Measurements from ENCODE around the gene OSBPL7.

The OSBPL7 gene

DNA sequence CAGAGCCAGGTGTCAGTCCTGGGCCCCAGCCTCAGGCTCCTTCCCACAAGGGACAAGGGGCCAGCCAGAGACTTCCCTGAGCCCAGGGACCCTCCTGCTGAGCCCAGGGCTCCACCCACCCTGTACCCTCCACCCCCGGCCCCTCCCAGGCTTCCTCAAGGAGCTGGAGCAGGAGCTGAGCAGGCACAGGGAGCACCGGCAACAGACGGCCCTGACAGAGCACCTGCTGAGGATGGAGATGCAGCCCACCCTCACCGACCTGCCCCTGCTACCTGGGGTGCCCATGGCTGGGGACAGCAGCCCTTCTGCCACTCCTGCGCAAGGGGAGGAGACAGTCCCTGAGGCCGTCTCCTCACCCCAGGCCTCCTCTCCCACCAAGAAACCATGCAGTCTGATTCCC is 15.0 kb upstream of the OSBPL7 start:
- DNase-seq (ENCODE audit: insufficient read length, low spot score) (no peak), FAIRE-seq (no peak)

DNA sequence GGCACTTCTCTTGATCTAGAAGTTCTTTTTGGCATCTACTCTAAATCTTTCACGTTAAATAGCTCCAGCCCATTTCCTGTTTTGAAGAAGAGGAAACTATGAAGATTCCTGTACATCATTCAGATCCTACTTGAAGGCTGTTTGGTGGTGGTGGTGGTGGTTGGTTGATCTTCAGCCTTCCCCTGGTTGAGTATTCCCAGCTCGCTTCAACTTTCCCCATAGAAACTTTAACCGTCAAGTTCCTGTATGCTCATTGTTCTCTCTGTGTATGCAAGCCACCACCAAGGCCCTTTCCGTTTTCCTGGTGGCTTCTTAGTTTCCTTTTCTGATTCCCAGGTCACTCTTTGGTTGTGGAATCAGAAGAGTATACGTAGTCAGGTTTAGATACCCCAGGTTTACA is 13.2 kb upstream of the OSBPL7 start:
- FAIRE-seq (no peak), DNase-seq (ENCODE audit: insufficient read length, low spot score) (no peak)
- TF ChIP-seq, protein P1, sequence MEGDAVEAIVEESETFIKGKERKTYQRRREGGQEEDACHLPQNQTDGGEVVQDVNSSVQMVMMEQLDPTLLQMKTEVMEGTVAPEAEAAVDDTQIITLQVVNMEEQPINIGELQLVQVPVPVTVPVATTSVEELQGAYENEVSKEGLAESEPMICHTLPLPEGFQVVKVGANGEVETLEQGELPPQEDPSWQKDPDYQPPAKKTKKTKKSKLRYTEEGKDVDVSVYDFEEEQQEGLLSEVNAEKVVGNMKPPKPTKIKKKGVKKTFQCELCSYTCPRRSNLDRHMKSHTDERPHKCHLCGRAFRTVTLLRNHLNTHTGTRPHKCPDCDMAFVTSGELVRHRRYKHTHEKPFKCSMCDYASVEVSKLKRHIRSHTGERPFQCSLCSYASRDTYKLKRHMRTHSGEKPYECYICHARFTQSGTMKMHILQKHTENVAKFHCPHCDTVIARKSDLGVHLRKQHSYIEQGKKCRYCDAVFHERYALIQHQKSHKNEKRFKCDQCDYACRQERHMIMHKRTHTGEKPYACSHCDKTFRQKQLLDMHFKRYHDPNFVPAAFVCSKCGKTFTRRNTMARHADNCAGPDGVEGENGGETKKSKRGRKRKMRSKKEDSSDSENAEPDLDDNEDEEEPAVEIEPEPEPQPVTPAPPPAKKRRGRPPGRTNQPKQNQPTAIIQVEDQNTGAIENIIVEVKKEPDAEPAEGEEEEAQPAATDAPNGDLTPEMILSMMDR (IDR thresholded peaks at IDR 0.05; ENCODE audit: insufficient read depth, missing control alignments): no peak

More for the DNA sequence above, 15.0 kb upstream of the OSBPL7 start:
- TF ChIP-seq, protein P1 (IDR thresholded peaks at IDR 0.05; ENCODE audit: insufficient read depth, missing control alignments): no peak

DNA sequence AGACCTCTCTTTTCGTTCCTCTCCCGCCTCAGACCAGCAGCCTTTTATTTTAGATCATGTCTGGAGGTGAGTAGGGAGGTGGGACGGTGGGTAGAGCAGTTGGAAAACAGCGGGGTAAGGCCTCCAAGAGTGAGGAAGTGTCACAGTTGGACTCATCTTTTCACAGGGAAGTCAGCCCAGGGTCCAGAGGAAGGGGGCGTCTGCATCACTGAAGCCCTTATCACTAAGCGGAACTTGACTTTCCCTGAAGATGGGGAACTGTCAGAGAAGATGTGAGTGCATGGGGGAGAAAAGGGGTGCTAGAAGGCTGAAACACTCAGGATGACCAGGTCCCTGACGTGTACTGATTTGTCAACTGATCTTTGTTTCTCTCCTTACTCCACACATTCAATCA is 10.3 kb upstream of the OSBPL7 start:
- no peak for FAIRE-seq
- no peak for DNase-seq (ENCODE audit: insufficient read length, low spot score)
- TF ChIP-seq, protein P1 (IDR thresholded peaks at IDR 0.05; ENCODE audit: insufficient read depth, missing control alignments): no peak

DNA sequence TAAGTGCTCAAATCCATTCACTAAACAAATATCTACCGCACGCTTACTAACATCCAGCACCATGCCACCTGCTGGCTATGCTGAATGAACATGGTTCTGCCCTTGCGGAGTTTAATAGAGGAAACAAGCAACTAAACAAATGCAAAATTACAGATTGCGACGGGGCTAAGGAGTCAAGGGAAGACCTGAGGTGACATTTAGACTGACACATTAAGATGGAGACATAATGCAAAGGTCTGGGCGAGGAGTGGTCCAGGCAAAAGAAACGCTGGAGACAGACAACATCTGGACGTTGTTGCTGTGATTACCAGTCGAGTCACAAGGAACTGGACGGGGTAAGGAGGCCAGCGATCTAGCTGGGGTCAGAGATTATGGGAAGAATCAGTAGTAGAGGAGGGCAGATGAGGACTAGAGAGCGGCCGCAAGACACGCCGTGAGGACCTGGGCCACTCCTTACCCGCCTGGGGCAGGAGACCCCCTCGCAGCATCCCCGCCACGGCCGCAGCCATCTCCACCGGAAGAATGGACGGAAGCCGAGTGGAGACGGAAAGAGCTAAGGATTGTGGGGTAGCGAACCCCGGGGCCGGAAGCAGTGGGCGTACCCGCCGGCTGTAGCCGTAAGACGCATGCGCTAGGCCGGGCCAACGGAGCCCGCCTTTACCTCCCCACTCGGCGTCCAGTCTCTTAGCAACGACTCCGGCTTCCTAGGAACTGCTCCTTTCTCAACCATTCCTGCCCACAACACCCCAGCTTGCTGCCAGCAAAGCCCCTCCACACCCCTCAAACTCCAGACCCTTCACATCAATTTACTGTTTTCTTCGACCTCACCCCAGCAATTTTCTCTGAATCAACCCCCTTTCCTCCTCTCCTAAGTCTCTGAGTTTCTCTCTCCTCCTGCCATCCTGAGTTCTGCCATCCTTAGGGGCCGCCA is 9.7 kb upstream of the OSBPL7 start, which contains the start of the genes LRRC46 and MRPL10:
Gene LRRC46, plus strand, starts transcription at position 668 of the 931 bp plus-strand sequence. CDS start 320 bp downstream, outside the sequence.
Gene MRPL10, minus strand, starts transcription at position 539 of the 931 bp plus-strand sequence. Its CDS starts 30 bp downstream, at position 509.
- FAIRE-seq: no peak
- DNase-seq (ENCODE audit: insufficient read length, low spot score): peak; percentile 98
- TF ChIP-seq, protein P1 (IDR thresholded peaks at IDR 0.05; ENCODE audit: insufficient read depth, missing control alignments): peak; percentile 17

DNA sequence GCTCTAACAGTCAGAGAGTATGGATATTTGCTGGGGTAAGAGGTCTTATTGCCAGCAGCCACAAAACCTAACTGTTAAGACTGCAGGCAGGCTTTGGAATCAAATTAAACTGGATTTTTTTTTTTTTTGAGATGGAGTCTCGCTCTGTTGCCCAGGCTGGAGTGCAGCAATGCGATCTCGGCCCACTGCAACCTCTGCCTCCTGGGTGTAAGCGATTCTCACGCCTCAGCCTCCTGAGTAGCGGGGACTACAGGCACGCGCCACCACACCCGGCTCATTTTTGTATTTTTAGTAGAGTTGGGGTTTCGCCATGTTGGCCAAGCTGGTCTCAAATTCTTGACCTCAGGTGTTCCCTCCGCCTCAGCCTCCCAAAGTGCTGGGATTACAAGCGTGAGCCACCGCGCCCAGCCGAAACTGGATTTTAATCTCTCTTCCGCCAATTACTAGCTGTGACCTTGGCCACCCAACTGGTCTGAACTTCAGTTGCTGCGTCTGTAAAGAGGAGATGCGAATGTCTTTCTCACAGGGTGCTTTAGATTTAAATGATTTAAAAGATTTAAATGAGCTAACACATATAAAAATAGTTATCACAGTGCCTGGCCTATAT is 8.9 kb upstream of the OSBPL7 start:
- DNase-seq (ENCODE audit: insufficient read length, low spot score) (no peak), FAIRE-seq (no peak)
- TF ChIP-seq, protein P1 (IDR thresholded peaks at IDR 0.05; ENCODE audit: insufficient read depth, missing control alignments): no peak

DNA sequence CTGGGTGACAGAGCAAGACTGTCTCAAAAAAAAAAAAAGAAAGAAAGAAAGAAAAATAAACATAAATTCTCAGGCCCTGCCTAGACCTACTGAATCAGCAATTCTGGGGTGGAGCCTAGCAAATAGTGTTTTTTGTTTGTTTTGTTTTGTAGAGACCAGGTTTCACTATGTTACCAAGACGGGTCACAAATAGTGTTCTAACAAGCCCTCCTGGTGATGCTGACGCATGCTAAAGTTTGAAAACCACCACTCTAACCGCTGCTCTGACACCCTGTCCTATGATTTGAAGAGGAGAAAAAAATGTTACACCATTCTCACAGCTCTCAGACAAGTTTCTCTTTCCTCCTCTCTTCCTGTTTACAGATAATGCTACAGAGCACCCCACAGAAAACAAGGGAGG is 8.3 kb upstream of the OSBPL7 start:
- DNase-seq (ENCODE audit: insufficient read length, low spot score) (no peak), FAIRE-seq (no peak)
- TF ChIP-seq, protein P1 (IDR thresholded peaks at IDR 0.05; ENCODE audit: insufficient read depth, missing control alignments): no peak
